Effector CD4-positive, alpha-beta T cell (primary cell): ENCODE data around the gene JMJD4.
A peak's percentile ranks its signal among the peaks of the same experiment; 100 is the strongest.

Experiments used
- DNase-seq: peaks from one replicate; pipeline ENCODE4 v3.0.0-alpha.2; 2020

JMJD4 gene

GRCh38 chr1:227768640-227769039 lies 33.5 kb upstream of the JMJD4 start:
- DNase-seq: no peak

- DNase-seq: no peak
Measured at GRCh38 chr1:227768125-227768439, 33.0 kb upstream of the JMJD4 start.

- DNase-seq: no peak
Measured at GRCh38 chr1:227767401-227768124, 32.5 kb upstream of the JMJD4 start.

GRCh38 chr1:227766653-227767277 lies 31.7 kb upstream of the JMJD4 start:
- DNase-seq: no peak

- DNase-seq: peak; percentile 65
Measured at GRCh38 chr1:227766015-227766634, 31.0 kb upstream of the JMJD4 start.

GRCh38 chr1:227765261-227766014 lies 30.3 kb upstream of the JMJD4 start:
- DNase-seq: no peak

GRCh38 chr1:227764019-227764391 lies 28.9 kb upstream of the JMJD4 start:
- DNase-seq: no peak

- no peak for DNase-seq
Measured at GRCh38 chr1:227763246-227764018, 28.3 kb upstream of the JMJD4 start.

GRCh38 chr1:227762231-227762911 lies 27.3 kb upstream of the JMJD4 start:
- DNase-seq: peak; percentile 84

- DNase-seq: no peak
Measured at GRCh38 chr1:227761621-227762230, 26.6 kb upstream of the JMJD4 start.

- DNase-seq: no peak
Measured at GRCh38 chr1:227760377-227760776, 25.3 kb upstream of the JMJD4 start.

GRCh38 chr1:227759341-227760300 lies 24.5 kb upstream of the JMJD4 start:
- DNase-seq: no peak

- DNase-seq: no peak
Measured at GRCh38 chr1:227758366-227758765, 23.3 kb upstream of the JMJD4 start.

- no peak for DNase-seq
Measured at GRCh38 chr1:227757781-227758180, 22.7 kb upstream of the JMJD4 start.

- DNase-seq: no peak
Measured at GRCh38 chr1:227756172-227756959, 21.3 kb upstream of the JMJD4 start.

GRCh38 chr1:227754958-227755357 lies 19.9 kb upstream of the JMJD4 start:
- DNase-seq: no peak

GRCh38 chr1:227753999-227754711 lies 19.1 kb upstream of the JMJD4 start:
- no peak for DNase-seq

- no peak for DNase-seq
Measured at GRCh38 chr1:227749916-227750710, 15.0 kb upstream of the JMJD4 start.
